A549 treated with GW870086 at 1 μM for 4 hours (cell line): ENCODE data around the gene MGAM2. TPM values are rescaled to one million over a fixed set of nuclear protein-coding genes. Genes with fewer than 3 reads are reported as not detected.

ENCODE experiments used
- total RNA-seq: library from RNA; stranded (reverse); fragments of 200-300 nt; extraction: Qiagen RNA extraction; gene quantifications from 5 replicates; pipeline ENCODE4 v1.2.3, GENCODE V29; 2022; ENCODE audit warnings: low read depth

Gene MGAM2
- total RNA-seq, result 0.01 to 0.02 TPM in 2 of 5 replicates, not detected in the others

DNA sequence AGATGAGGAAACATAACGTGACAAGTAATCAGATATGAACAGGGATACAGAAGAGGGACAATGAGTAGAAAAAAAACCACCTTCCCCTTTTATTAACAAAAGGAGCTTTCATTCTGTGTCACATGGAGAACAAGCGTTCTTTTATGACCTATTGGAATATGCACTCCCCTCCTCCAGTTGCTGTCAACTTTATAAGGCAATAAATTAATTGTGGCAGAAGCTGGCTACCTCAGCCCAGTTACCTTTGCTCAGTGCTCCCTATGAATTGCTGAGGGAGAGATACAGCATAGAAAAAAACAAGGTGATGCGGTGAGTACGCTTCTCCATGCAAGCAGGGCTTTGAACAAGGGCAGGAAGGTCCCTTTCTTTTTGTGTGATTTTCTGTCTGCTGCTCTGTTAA is at the start of gene MGAM2:
MGAM2 (plus strand) TSS at position 220 of the 400 bp plus-strand sequence. CDS start 5,156 bp downstream, outside the sequence.

DNA sequence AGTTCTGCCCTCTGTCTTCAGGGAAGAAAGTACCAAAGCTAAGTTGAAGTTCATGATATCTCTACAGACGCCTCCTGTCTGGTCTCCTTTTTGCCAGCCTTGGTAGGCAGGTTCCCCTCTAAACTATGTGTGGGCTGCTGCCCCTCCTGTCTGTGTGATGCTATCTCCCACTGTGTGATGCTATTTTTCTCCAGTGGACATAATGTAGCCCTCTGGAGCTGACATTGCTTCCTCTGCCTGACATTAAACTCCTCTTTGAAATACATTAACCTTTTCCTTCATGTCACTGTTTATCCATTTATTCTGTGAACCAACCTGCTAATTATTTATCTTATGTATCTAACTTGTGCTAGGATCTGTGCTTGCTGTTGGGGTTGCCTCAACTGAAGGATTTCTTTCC is 146.4 kb downstream of the MGAM2 start, which contains the start of gene PRSS58:
PRSS58 (minus strand) TSS at position 101 of the 400 bp plus-strand sequence. CDS start 351 bp downstream, outside the sequence.

Other genes with a start within 250 kb of the MGAM2 start
- gene OR9A4, start 195.3 kb upstream of the MGAM2 start, total RNA-seq, result not detected in 5 replicates
- not detected in 5 replicates for gene CLEC5A, start 164.7 kb upstream of the MGAM2 start, total RNA-seq
- gene TAS2R38, start 137.9 kb upstream of the MGAM2 start, total RNA-seq, result not detected in 5 replicates
- gene MGAM, start 115.8 kb upstream of the MGAM2 start, total RNA-seq, result 0.45 to 0.66 TPM (median 0.53 TPM) in 5 replicates
- not detected in 5 replicates for gene PRSS58, start 146.3 kb downstream of the MGAM2 start, total RNA-seq